ENCODE results near the gene OGDHL.
"Not testable (repeated sequence)": the region's sequence is repeated elsewhere in the genome, so short reads cannot be mapped to it uniquely, and the experiment has no call there.

The OGDHL gene

GRCh38 chr10:49754951-49755350 lies 7.2 kb downstream of the OGDHL start:
- not testable (repeated sequence) for DNase-seq

DNA sequence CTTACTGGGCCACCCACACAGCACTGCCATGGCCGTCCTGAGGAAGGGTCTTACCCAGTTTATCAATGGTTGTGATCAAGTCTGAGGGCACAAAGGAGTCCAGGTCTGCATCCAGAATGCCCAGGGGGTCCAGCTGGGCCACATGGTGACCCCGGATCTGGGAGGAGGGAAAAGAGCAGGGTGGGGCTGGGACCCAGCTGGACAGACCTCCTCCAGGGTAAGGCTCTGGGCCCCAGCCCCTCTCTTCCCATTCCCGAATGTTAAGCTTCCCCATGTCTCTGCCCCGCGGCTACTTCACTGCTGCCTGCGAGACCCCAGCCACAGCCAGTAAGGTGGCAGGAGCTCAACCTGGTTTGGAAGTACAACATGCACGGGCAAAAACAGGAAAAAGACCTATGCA lies 9.5 kb downstream of the OGDHL start:
- no peak for DNase-seq

GRCh38 chr10:49751636-49752510 lies 10.2 kb downstream of the OGDHL start:
- DNase-seq = no peak

- DNase-seq = no peak
These were observed 10.9 kb downstream of the OGDHL start for GRCh38 chr10:49751216-49751615.

DNA sequence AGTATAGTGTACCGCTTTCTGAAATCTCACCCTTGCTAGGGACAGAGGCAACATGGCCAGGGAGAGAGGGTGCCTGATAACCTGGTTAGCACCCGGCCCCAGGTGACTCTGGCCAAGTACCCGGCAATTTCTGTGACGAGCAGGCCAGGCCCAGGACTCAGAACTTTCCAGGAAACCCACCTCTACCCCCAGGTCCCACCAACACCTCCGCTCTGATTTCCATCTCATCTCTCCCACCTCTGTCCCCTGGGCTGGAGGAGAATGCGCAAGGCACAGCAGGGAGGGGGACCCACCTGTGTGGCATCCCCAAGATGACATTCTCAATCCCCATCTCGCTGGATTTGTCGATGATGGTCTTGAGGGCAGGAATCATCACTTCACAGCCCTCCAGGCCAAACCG lies 11.6 kb downstream of the OGDHL start:
- no peak for DNase-seq

DNA sequence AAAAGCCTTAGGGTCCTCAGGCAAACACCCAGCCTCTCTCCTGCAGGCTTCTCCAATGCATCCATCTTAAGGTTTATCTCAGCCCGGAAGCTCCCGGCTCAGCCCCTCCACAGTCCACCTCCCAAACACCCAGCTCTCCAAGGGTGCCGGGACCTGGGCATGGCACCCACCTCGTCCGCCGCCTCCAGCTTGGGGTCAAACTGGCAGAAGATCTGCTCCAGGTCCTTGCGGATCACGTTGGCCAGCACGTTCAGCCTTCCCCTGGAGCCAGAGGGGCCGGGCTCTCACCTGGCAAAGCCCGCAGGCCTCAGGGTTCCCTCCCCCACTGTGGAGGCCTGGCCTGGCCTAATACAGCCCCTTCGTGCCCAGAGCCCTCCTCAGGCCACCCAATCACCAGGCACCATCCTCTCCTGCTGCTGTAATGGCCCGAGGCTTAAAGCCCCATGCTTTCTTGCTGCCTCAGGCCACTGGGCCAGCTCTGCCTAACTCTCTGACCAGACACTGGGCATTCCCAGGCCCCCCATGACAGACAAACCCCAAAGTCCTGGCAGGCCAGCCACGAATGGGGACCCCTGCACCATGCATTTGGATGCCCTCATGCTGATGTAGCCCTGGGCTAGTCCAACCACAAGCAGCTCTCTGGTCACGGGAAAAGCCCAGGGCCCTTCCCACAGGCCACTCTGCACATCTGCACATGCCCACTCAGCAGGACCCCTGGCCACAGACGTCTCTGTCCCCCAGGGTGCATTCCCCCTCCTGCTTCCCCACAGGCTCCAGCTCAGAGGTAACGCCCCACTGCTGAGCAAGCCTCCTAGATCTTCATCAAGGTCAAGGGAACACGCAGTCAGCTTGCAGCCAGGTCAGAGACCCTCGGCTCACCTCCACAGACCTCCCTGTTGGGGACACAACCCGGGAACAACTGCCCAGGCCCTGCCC lies 12.3 kb downstream of the OGDHL start:
- no peak for DNase-seq

DNA sequence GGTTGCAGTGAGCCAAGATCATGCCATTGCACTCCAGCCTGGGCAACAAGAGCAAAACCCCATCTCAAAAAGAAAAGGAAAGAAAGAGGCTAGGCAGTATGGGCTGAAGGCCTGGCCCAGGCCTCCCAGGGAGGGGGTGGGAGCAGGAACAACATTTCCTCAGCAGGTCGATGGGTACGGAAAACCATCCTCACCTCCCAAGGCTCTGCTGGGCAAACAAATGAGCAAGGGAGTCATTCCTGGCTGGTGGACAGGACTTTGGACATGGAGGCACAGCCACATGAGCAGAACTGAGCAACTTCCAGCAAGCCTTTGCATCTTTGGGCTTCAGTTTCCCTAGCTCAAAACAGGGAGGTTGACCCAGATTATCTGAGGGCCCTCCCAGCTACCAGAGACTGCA lies 13.0 kb downstream of the OGDHL start:
- no peak for DNase-seq

- DNase-seq = no peak
These were observed 14.1 kb downstream of the OGDHL start for GRCh38 chr10:49748006-49748405.

DNA sequence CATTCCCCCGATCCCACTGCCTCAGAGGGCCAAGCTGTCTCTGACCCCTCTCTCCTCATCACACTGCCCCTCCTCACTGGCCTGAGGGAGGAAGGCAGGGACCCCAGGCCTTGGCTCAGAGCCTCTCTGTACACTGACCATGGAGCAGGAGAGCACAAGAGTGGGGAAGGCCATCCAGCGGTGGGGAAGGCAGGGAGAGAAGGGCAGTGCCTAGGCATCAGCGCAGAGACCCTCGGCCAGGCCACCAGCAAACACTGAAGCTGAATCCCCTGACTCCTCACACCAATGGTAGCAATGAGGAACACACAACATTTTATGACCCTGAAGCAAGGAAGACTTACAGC lies 14.8 kb downstream of the OGDHL start:
- no peak for DNase-seq

DNA sequence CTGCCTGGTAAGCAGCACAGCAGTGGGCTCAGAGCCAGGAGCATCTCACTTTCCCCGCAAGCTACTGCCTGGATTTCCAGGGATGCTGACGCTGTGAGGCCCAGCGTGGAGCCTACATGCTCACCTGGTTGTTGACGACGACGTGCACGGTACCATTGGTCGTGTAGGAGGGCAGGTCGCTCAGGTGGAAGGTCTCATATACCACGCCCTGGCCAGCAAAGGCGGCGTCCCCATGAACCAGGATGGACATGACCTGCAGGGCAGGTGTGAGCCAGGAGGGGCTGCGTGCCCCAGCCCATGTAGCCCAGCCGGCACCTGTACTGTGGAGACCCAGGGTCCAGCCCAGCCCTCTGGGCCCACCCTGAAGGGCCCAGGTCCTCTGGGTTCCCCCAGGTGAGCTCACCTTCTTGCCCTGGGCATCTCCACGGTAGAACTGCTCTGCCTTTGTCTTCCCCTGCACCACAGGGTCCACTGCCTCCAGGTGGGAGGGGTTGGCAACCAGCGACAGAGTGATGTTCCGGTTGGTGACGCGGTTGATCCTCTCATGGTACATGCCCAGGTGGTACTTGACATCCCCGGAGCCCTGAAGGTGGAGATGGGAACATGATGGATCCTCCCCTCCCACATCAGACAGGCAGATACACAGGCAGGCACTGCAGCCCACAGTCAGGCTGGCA lies 15.4 kb downstream of the OGDHL start:
- no peak for DNase-seq

DNA sequence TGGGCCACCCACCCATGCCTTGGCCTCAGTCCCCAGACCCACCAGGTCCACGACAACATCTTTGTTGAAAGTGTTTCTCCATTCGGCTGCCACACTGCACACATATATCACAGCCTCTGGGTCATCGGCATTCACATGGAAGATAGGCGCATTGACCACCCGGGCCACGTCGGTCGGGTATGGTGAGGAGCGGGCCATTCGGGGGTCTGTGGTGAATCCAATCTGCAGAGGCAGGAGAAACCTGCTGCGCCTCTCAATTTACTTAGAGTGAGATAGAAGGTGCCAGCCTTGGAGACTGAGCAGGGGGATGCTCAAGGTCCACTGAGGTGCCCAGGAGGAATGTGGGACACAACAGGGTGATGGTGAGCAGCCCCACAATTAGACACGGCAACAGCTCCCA lies 16.4 kb downstream of the OGDHL start:
- DNase-seq = no peak

- DNase-seq = no peak
These were observed 17.1 kb downstream of the OGDHL start for GRCh38 chr10:49744924-49745605.

DNA sequence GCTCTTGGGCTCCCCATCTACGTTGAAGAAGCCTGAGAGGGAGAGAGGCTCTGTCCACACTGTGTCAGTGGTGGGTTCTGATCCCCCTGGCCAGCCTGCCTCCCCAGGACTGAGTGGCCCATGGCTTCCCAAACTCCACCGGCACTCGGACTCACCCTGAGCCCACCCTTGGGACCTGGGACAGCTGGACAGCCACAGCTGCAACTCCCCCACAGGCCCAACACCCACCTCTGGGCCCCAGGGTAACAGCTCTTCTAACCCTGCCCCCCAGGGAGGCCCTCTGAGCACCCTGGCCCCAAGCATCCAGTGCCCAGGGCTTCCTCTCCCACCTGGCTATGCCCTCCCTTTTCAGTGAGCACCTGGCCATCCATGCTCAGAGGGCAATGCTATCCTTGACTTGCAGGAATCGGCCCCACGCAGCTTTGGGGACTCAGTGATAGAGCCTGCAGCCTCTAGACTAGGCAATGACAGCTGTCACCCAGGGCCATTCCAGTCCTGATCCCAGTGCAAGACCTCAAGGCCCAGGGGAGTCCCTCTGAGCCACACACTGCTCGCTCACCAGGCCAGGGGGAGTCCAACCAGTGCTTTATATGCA lies 17.9 kb downstream of the OGDHL start:
- no peak for DNase-seq

- no peak for DNase-seq
These were observed 18.6 kb downstream of the OGDHL start for GRCh38 chr10:49743464-49744075.

DNA sequence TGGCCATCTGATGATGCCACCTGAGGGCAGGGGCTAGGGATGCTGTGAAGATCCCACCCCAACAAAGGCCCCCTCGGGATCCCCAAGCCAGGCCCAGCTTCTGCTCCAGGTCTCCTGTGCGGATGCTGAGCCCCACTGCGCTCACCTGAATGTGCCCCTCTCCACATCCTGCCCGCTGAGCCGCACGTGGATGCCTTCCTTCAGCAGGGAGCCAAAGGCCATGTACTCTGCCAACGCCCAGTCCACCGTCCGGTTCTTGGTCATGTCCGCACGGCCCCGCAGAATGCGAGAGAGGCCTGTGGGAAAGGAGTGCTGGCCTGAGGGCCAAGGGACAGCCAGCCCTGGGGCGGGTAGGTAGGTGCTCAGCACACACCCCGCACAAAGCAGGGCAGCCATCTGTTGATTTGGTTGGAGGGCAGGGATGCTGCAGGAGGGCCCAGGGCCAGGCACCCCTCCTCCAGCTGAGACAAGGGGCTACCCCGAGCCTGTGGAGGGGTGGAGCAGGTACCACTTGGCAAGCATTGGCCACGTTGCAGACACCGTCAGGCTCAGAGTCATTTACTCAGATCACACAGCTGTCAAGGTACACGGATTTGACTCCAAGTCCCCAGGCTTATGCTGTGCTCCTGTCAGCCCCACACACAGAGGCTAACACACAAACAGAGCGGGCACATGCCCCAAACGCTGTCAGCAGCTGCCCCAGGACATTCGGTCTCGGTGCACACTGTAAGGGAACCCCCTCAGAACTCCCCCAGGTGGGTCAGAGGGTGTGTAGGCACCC lies 19.2 kb downstream of the OGDHL start:
- no peak for DNase-seq

DNA sequence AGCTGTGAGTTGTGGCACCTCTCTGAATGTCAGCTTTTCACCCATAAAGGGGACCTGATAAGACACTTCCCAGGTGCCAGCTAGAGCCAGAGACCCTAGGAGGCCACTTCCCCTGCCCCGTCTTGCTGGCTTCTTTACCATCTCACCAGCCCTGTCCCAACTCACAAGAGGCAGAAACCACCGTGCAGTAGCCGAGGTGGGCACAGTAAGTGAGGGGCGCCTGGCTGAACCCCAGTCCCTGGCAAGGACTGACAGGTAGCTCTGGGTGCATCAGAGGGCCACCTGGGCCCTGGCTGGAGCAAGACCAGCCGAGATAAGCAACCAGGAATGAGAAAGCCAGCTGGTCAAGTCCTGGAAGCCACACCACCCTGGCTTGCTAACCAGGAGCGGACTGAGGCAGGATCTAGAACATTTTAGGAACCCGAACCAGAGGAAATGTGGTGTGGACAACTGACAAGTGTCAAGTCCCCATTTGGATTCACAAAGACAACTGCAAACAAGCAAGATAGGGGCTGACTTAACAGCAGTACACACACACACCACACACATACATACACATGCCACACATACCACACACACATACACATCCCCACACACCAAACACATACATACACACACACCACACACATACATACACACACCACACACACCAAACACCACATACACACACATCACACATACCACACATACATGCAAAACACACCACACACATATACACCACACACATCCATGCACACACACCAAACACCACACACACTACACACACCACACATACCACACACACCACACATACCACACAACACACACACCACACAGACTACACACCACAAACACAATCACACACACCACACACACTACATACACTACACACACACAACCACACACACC lies 20.8 kb downstream of the OGDHL start:
- no peak for DNase-seq

DNA sequence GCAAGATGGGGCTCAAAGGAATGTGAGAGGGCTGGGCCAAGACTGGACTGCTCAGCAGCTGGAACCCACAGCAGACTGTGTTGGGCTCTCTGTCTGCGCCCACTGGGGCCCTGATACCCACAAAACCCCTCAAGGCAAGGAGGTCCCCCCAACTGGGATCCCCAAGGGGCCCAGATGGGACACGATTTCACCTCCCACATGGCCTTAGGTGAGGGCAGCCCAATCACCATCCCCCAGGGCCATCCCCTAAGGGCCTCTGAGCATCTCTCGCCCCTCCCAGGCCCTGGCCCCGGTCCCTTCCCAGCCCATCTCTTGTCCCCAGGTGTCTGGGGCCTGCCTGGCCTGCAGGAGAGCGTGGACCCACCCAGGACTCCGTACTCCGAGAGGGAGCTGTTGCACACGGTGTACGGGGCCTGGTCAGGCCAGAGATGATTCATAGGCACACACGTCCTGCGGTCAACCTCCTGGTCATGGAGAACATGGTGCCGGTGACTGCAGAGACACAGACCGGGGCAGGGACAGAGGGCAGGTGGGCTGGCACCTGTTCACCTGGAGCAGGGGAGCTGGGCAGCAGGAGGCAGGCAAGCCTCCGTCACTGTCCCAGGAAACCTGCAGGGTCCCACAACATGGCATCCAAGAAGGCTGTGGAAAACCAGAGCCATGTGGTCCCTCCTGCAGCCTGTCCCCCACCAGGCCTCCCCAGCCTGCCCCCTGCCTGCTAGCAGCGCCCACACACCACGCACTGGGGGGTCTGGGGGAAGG lies 21.6 kb downstream of the OGDHL start:
- DNase-seq = no peak

DNA sequence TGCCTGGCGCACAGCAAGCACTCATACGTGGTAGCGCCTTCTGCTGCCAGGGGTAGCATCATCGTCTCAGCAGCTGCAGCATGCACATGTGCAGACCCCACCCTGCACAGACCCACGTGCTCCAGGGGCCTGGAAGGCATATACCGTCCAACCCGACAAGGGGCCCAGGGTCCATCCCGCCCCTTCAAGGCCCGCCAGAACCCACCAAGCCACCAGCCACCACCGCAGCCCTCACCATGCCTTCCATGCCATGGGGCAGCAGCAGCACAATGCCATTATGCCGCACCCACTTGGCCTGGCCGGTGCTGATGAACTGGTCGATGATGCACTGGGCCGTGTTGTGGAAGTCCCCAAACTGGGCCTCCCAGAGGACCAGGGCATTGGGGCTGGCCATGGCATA lies 22.7 kb downstream of the OGDHL start:
- no peak for DNase-seq
